ENCODE results near the gene NOS3.

DNA sequence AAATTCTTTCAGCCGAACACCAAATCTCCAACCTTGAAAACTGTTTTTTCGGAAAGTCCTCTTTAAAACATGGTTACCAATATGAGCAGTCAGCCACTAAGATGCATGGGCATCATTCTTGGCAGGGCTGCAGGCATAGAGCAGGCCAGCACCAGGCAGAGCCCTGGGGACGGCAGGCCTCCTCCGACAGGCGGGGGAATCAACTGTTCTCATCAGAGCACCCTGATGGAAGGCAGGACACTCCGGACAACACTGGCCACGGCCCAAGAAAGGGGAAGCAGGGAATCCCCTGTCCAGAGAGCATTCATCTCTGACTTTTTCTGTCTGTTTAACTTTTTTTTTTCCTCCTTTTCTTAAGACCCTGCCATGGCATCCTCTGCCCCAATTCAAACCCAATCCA lies 1.4 kb upstream of the NOS3 start:
- no peak for TF ChIP-seq EZH2phosphoT487 (IDR thresholded peaks at IDR 0.05; ENCODE audit: low read depth)
- TF ChIP-seq, protein P1, sequence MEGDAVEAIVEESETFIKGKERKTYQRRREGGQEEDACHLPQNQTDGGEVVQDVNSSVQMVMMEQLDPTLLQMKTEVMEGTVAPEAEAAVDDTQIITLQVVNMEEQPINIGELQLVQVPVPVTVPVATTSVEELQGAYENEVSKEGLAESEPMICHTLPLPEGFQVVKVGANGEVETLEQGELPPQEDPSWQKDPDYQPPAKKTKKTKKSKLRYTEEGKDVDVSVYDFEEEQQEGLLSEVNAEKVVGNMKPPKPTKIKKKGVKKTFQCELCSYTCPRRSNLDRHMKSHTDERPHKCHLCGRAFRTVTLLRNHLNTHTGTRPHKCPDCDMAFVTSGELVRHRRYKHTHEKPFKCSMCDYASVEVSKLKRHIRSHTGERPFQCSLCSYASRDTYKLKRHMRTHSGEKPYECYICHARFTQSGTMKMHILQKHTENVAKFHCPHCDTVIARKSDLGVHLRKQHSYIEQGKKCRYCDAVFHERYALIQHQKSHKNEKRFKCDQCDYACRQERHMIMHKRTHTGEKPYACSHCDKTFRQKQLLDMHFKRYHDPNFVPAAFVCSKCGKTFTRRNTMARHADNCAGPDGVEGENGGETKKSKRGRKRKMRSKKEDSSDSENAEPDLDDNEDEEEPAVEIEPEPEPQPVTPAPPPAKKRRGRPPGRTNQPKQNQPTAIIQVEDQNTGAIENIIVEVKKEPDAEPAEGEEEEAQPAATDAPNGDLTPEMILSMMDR (IDR thresholded peaks at IDR 0.05; ENCODE audit: low read depth, low read length) = no peak

All from OCI-LY3 (cell line).